GM19239 (cell line): ENCODE data around the gene NELL2.
"Not testable (repeated sequence)": the region's sequence is repeated elsewhere in the genome, so short reads cannot be mapped to it uniquely, and the experiment has no call there.

Experiments used
- DNase-seq: peaks from one replicate; pipeline ENCODE4 v3.0.0; 2011; ENCODE audit warnings: low spot score; ENCODE audit not compliant: insufficient read length
- FAIRE-seq: peaks from 2 replicates; lab custom pipeline; 2011; peaks lifted over from hg19 to GRCh38; lab: Jason Lieb, UNC

The NELL2 gene

DNA sequence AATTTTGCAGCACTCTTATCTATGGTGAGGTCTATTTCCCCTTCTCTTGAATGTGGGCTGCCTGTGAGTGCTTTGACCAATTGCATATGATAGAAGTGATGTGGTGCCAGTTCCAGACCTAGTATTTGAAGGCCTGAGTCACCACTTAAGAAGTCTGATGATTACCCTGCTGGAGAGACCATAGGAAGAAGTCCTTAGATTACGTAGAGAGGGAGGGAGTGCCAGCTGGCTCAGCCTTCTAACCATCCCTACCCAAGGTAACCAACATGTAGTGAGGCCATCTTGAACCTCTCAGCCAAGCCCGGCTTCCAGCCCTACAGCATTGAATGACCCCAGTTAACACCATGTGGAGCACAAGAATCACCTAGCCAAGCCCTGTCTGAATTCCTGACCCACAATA is 166.9 kb downstream of the NELL2 start:
- DNase-seq = no peak
- no peak for FAIRE-seq

DNA sequence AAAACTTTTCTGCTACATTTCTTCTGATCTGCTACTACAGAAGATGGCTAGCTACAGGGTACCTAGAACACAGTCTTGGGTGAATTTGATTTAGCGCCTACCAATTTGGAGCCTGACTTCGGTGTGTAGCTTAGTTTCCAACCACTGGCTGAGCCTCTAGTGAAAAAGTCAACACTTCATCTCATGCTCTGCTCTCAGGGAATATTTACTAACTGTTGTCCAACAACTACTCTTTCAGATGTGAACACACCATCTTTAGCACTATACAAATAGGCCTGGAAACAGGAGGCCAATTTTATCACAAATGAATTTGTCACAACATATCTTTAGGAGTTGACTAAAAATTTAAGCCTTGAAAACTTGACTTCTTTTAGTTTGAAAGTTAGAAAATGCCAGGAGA is 167.9 kb downstream of the NELL2 start:
- FAIRE-seq = no peak
- DNase-seq = no peak

DNA sequence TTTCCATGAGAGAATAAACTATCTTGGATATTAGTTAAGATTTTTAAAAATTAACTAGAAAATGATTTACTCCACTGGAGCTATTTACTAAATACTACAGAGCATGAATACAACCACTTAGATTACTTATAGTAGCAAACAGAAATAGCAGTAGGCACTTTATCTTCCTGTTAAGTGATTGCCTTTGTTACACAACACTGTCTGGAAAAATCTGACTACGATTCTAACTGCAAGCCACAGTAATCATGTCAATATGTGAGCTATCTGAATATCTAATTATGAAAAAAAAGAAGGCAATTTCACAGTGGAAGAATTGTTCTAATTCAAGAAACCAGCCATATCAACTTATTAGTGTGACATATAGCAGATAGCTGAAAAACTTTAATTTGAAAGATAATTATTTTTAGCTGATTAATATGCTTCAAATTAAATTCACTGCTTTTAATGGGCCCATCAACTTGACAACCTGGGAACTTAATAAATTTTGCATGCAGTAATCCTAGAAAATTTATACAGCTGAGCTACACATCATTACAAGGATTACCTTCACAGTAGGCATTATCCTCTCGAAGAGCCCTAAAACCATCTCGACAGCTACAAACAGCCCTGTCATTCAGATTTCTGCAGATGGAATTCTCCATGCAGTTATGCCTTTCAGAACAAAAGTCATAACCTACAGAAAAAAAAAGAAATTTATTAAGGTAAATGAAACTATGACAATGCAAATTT is 172.8 kb downstream of the NELL2 start:
- FAIRE-seq (no peak), DNase-seq (no peak)

DNA sequence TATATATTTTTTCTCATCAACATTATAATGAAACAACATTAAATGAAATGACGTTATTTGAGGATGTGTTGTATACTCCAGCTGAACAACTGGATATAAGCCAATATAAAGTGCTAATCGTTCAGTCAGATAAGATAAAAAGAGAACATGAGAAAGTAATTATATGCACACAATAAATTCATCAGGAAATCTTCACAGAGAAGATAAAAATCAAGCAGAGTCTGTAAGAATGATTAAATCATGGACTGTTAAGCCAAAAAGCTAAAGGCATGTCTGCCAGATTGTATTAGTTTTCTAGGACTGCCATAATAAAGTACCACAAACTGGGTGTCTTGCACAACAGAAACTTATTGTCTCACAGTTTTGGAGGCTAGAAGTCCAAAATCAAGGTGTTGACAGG is 178.6 kb downstream of the NELL2 start:
- no peak for DNase-seq
- FAIRE-seq = no peak

DNA sequence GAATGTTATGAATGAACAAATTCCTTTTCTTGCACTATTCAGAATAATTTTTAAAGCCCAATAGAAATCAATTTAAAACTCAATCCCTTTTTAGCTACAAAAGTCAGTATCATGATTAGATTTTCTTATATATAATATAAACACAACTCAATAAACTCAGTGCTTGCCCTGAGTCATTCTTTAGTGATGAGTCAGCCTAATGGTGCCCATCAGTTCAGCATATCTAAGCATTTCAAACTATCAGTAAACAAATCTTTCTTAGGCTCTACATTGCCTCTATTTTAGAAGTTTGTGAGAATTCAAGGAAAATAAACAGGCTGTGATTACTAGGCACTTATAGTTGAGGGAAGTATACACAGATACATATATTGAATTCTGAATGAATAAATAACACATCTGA is 179.6 kb downstream of the NELL2 start:
- DNase-seq = no peak
- FAIRE-seq = no peak

DNA sequence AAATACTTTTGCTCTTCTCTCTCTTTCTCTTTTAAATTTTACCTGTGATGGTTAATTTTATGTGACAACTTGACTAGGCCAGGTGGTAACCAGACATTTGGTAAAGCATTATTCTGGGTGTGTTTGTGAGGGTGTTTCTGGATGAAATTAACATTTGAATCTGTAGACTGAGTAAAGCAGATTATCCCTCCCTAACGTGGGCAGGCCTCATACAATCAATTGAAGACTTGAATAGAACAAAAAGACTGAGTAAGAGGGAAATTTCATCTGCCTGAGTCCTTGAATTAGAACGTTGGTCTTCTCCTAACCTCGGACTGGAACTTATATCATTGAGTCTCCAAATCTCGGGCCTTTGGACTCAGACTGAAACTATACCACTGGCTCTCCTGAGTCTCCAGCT is 182.1 kb downstream of the NELL2 start:
- no peak for FAIRE-seq
- no peak for DNase-seq

DNA sequence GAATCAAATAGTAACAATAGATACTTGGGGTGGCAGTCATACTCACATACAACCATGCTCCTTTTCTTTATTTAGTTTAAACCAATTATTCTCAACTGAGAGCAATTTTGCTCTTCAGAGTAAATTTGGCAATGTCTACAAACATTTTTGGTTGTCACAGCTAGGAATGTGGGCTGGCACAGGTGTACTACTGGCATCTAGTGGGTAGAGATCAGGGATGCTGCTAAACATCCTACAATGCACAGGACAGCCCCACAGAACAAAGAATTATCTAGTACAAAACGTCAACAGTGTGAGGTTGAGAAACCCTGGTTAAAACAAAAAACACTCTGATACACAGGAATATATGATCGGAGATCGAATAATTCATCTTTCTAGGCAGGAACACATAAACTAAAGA is 186.5 kb downstream of the NELL2 start:
- FAIRE-seq = no peak

DNA sequence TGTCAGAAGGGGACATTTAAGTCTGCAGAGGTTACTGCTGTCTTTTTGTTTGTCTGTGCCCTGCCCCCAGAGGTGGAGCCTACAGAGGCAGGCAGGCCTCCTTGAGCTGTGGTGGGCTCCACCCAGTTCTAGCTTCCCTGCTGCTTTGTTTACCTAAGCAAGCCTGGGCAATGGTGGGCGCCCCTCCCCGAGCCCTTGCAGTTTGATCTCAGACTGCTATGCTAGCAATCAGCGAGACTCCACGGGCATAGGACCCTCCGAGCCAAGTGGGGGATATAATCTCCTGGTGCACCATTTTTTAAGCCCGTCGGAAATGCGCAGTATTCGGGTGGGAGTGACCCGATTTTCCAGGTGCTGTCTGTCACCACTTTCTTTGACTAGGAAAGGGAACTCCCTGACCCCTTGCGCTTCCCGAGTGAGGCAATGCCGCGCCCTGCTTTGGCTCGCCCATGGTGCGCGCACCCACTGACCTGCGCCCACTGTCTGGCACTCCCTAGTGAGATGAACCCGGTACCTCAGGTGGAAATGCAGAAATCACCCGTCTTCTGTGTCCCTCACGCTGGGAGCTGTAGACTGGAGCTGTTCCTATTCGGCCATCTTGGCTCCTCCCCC is 189.2 kb downstream of the NELL2 start:
- DNase-seq, FAIRE-seq: not testable (repeated sequence)

More for the DNA sequence above, 186.5 kb downstream of the NELL2 start:
- no peak for DNase-seq

DNA sequence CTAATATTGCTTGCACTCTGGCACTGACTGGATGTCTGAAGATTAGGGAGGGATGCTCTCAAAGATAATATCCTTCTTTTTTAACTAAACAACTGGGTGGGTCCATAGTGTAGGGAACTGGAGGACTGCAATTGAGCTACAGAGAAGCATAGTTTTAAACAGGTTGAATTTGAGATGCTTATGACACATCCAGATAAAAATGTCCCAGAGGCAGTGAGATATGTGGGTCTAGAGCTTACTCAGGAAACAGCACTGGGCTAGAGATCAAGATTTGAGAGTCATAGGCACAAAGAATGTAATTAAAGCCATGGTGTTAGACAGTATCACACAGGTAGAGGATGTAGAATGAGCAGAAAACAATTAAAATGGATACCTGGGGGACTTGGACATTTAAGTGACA is 198.4 kb downstream of the NELL2 start:
- FAIRE-seq (no peak), DNase-seq (no peak)

DNA sequence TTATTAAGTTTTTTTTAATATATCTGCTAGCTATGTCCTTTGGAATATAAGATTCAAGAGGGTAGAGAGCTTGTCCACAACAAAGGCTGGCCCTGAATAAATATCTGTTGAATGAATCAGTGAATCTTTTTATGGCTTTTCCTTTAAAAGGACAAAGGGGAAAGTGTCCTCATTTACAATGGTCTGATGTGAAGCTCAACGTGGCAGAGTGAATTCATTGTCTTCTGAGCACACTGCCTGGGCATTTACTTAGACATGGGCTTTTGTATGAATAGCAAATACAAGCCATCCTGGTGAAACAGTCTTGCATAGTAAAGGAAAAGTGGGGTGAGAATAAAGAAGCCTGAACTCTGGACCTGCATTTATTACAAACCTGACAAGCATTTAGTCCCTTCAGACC is 201.2 kb downstream of the NELL2 start:
- FAIRE-seq (no peak), DNase-seq (no peak)

DNA sequence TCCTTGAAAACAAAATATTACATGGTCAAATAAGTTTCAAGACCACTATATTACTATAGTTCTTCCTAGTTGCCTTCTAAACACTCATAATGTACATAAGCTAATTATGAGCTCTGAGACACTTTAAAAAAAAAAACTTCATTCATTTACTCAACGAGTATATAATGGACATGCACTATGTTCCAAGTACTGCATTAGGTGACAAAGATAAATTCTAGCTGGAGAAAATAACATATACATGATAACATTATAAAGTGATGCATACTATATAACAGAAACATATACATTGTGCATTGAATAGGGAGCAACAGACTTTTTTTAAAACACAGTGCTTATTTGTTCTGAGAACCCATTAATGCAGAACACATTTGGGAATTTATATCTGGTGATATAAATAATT is 202.3 kb downstream of the NELL2 start:
- DNase-seq (no peak), FAIRE-seq (no peak)

DNA sequence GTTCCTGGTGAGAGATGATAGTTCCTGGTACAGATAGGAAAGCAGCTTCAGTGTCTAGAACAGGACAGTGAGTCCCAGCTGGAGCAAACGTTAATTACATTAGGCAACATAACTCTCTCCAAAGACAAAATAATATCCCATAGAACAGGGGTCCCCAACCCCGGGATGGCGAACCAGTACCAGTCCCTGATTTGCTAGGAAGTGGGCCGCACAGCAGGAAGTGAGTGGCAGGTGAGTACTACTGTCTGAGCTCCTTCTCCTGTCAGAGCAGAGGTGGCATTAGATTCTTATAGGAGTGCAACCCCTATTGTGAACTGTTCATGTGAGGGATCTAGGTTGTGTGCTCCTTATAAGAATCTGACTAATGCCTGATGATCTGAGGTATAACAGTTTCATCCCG is 204.1 kb downstream of the NELL2 start:
- DNase-seq = no peak
- no peak for FAIRE-seq

DNA sequence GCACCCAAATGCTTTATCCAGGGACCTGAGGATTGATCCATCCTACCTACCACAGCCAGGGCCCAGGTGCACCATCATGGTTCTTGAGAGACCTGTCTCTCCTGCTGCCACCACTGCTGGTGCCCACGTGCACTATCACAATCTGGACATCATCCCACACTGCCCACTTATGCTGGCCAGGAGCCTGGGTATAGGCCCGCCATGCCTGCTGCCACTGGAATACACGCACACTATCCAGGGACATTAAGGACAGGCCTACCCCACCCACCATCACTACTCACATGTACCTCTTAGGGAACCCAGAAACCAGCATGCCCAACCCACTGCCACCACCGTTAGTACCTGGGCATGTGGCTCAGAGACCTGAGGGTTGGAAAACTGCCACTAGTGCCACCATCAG is 207.7 kb downstream of the NELL2 start:
- DNase-seq = no peak
- no peak for FAIRE-seq

DNA sequence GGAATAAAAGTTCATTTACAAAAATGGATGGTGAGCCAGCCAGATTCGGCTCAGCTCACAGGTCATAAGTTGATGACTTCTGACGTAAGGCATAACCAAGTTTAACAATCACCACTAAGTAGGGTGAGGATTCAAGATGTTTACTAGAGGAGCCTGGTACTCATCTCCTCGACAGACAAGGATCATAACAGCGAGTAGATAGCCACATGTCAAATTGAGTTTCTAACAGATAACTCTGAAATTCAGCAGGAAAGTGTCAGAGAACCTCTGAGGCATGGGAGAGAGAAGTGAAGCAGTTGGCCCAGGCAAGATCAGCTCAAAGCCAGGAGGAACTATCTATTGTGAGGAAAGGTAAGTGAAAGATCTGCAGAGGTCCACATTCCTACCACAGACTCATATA is 208.7 kb downstream of the NELL2 start:
- FAIRE-seq (no peak), DNase-seq (no peak)

DNA sequence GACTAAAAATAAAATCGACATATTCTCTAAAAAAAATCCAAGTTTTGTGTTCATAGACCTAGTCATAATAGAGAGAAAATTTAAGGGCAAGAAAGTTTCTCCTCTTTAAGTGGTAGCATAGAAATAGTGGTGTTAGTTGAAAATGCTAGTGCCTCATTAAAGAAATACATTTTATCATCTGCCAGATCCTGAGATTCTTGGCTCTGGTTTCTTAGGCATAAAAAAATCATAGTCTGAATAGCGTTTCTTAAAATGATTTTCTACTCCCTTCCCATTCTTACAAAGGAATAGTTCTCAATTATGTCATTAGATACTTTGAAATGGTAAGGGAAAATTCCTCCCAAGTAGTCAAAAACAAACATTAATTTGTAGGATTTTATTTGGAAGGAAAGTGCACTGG is 212.8 kb downstream of the NELL2 start:
- DNase-seq = no peak
- FAIRE-seq = no peak

DNA sequence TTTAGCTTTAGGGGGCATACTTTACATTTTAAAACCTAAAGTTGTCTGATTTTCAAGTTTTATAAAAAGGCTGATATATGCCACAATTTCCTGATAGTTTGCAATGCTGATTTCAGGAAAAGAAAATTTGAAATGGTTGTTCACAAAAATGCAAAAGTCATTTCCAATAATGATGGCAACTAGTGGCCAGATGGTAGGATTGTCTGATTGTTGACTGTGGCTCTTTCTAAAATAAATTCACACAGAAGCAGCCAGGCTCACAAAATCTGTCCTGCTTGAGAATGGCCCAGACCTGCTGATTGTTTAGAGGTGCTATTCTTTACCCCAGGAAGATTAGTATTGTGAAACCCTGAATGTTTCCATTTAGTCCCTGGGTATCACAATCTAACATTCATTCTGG is 220.3 kb downstream of the NELL2 start:
- no peak for DNase-seq
- FAIRE-seq = no peak

DNA sequence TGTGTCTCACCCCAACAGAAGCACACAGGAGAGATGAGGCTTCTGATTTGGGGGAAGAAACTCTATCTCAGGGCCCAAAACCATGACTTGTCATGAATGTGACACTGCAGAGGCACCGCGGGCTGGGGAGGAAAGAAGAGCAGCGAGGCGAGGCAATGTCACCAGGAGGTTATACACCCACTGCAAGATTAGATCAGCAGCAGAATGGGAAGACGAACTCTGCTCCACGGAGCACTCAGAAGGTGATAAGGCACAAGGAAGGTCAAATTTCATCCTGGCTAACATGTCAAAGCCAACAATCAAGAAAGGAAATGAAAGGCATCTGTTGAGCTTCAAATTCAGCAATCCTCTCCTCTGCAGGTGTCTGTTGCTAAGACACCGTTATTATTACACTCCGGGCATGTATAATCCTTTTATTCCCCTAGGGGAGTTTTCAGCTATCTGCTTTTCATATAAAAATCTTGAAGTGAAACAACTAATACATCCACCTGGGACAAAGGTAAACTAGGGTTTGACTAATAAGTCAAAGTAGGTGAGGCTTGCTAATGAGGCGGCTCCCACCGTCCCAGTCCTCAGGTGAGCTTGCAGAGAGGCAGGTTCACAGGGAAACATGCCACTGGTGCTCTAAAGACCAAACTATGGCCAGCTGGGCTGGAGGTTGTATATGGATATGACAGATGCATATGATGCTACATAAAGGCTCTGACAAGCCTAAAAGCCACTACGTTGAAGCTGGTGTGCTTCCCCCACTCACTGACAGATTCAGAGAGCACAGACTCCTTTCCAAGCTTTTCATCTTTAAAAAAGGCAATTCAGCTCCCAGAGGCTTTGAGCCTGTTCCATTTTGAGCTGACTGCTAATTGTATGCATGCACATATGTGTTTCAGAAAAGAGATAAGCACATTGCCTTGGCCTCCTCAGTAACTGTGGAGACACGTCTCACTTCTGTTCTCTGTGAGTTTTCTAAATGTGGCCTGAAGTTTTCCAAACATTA is 221.2 kb downstream of the NELL2 start:
- DNase-seq = no peak
- FAIRE-seq = no peak

DNA sequence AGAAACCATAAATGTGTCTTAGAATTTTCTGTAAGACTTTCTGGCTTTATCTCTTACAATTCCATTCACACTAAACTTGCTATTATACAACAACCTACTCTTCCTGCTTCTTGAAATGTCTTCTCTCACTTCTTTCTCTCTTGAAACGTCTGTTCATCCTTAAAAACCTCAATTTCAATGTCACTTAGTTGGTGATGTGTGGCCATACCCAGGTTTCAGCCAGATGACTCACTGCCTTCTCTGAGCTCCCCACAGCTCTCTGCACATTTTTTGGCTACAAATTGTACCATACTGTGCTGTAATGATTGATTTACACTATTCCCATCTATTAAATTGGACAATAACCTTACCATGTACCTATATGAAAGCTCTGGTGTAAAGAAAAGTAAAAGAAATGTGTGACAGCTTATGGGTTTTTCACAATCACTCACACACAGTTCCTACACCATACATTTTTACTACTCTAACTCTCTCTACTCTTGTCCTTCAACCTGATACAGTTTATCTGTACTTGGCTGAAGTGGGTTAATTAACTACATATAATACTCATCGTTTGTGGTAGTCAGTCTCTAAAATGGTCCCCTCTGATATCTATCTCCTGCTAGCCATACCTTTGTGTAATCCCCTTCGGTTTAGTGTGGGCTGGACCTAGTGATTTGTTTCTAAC is 222.1 kb downstream of the NELL2 start:
- DNase-seq = no peak
- FAIRE-seq = no peak

DNA sequence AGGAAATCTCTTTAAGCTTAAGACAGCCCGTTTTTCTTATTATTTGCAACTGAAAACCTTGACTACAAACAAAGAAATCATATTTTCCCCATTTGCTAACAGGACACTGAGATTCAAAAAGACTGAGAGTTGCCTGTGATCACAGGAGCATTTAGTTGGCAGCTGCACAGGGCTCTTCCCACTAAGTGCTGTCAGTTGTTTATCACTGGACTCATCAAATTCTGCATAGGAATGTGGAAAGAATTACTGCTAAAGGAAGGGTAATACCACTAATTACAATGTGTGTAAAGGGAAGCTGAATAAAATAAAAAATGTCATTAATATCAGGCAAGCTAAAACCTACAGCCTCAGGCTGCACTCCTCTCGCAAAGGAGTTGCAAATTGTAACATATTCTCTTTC is 226.4 kb downstream of the NELL2 start:
- FAIRE-seq (no peak), DNase-seq (no peak)

DNA sequence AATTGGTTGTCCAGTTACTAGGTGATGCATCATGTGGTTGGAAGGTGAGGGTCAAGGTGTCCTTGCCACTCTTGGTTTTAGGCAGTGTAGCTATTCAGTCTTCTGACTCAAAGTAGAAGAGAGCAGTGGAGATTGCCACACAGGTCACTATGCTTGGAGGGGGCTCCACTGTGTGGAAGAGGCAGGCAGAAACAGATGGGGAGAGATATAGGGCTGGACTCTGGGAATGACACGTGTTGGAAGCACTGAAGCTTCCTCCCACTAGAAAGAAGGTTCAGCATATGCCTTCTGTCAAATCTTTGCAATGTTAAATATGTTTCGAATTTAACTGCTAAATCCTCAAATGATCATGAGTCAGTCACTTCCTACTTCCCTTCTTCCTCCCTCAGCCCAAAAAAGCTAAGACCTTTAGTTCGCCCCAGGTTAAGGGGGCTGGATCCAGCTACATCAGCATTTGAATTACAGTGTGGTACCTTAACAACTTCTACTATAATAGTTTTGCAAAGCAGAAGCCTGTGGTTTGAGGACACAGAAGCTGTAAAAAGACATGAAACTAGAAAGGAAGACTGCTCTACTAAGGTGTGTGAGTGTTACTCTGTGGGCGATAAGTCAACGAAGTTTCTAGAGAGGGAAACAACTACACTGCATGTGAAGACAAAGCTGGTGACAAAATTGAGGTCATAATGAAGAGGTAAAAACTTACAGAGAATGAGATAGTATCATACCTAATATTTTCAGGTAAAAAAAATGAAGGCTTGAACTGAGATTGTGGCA is 228.0 kb downstream of the NELL2 start:
- FAIRE-seq (no peak), DNase-seq (no peak)
